LNCaP clone FGC (cell line): ENCODE results near the gene DDX20.
"Not testable (repeated sequence)": the region's sequence is repeated elsewhere in the genome, so short reads cannot be mapped to it uniquely, and the experiment has no call there.

Experiments used
- DNase-seq: peaks from one replicate; pipeline ENCODE4 v3.0.0-alpha.2; 2011; ENCODE audit warnings: low read depth
- H3K4me3 ChIP-seq: 2 replicates; pipeline ENCODE4 v1.5.1; 2011; ENCODE audit warnings: mild to moderate bottlenecking, low read depth, low read length, control low read depth
- CTCF ChIP-seq: IDR thresholded peaks from 2 replicates; pipeline ENCODE4 v1.5.1; 2012; ENCODE audit warnings: mild to moderate bottlenecking; ENCODE audit not compliant: control insufficient read depth, insufficient read depth; ENCODE audit errors: extremely low read depth

DDX20 gene

GRCh38 chr1:111798580-111798979 is 42.9 kb downstream of the DDX20 start:
- no peak for DNase-seq
- TF ChIP-seq CTCF: no peak

DNA sequence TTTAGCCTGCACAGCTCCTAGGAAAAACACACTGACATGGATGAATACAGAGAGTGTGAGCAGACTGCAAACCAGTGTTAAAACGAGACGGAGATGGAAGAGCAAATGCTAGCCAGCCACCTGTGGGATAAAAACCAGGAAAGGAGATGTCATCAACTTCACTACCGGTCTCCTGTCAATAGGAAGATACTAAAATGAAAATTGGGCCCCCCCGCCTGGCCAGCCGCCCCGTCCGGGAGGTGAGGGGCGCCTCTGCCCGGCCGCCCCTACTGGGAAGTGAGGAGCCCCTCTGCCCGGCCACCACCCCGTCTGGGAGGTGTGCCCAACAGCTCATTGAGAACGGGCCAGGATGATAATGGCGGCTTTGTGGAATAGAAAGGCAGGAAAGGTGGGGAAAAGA is 44.0 kb downstream of the DDX20 start:
- not testable (repeated sequence) for DNase-seq, H3K4me3 ChIP-seq

More at GRCh38 chr1:111798580-111798979, 42.9 kb downstream of the DDX20 start:
- H3K4me3 ChIP-seq: no peak overlapping the region

GRCh38 chr1:111801071-111801850 is 45.6 kb downstream of the DDX20 start:
- DNase-seq: no peak
- TF ChIP-seq CTCF: peak; percentile 29
- H3K4me3 ChIP-seq: no peak overlapping the region

- DNase-seq: no peak
- H3K4me3 ChIP-seq: no peak overlapping the region
- no peak for TF ChIP-seq CTCF
Observed at GRCh38 chr1:111802110-111802509, 46.4 kb downstream of the DDX20 start.

DNA sequence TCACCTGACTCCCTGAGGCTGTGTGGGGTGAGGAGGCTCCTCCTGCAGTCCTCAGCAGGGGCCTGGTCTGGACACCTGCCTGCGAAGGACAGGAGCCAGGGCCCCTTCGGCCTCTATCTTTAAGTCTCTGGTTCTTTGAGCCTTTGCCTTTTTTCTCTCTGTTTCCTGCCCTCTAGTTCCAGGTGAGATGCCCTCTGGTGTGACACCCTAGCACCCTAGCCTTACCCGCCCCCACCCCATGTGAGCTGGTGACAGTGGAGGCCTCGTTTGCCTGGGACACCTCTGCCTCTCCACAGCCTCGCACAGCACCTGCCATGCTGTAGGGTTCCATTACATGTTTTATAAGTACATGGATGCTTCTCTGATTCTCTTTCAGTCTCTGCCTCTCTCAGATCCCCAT is 47.3 kb downstream of the DDX20 start:
- DNase-seq: no peak
- no peak overlapping the region for H3K4me3 ChIP-seq
- no peak for TF ChIP-seq CTCF

DNA sequence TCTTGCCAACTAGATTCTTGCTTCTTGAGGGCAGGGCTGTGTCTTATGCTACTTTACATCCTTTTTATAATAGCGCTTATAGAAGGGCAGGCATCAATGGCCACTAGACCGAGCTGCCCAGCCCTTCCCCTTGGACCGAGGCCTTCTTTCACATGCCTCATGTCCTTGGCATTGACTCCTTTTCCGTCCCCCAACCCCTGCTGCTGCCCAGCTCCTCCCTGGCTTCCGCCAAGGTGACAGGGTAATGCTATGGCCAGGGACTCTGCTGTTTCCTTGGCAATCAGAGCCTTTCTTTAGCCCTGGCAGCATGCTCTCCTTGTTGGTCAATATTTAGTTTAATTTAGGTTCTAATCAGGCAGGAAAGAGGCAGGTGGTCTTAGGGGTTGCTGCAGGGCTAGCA is 48.2 kb downstream of the DDX20 start:
- no peak for DNase-seq
- H3K4me3 ChIP-seq: no peak overlapping the region
- no peak for TF ChIP-seq CTCF

DNA sequence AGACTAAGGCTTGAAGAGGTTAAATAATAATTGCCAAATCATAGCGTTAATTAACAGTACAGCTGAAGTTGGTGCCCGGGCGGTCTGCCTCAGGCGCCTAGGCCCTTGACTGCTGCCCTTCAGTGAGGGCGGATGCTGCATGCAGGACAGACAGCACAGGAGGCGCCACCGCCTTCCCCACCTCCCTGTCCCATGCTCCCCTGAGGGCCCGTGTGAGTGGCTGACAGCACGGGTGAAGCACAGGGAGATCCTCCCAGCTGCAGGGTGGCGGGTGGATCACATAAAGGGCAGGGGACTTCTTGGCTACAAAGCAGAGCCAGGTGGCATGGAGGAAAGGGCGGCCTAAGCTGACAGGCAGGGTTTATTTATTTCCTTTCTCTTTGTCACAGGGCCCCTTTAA is 49.1 kb downstream of the DDX20 start:
- no peak overlapping the region for H3K4me3 ChIP-seq
- no peak for DNase-seq
- no peak for TF ChIP-seq CTCF

- H3K4me3 ChIP-seq: no peak overlapping the region
- no peak for TF ChIP-seq CTCF
- no peak for DNase-seq
Observed at GRCh38 chr1:111805251-111805650, 49.5 kb downstream of the DDX20 start.
